HG02840 (cell line): Measurements from ENCODE around the gene TMEM59L.

Experiments used
- ATAC-seq: cut with Tn5 transposase; IDR thresholded peaks from one replicate; pipeline ENCODE4 v1.9.1; 2021; ENCODE audit warnings: mild to moderate bottlenecking, moderate library complexity, moderate number of reproducible peaks; ENCODE audit not compliant: unreplicated experiment, low FRiP score

TMEM59L gene

GRCh38 chr19:18636183-18636968 lies 23.7 kb downstream of the TMEM59L start:
- peak; percentile 81 for ATAC-seq

- no peak for ATAC-seq
Observed at GRCh38 chr19:18636969-18637629, 24.4 kb downstream of the TMEM59L start, which contains the start of gene KLHL26. KLHL26 (plus strand) TSS chr19:18637028; CDS start chr19:18637055, 27 bp downstream.

GRCh38 chr19:18637673-18638630 lies 25.3 kb downstream of the TMEM59L start:
- ATAC-seq: no peak

- no peak for ATAC-seq
Observed at GRCh38 chr19:18639706-18640243, 27.1 kb downstream of the TMEM59L start.

- no peak for ATAC-seq
Observed at GRCh38 chr19:18644196-18645034, 31.7 kb downstream of the TMEM59L start.

GRCh38 chr19:18645035-18645511 lies 32.4 kb downstream of the TMEM59L start:
- no peak for ATAC-seq

- no peak for ATAC-seq
Observed at GRCh38 chr19:18646535-18647370, 34.1 kb downstream of the TMEM59L start.

- no peak for ATAC-seq
Observed at GRCh38 chr19:18647371-18647767, 34.7 kb downstream of the TMEM59L start.

- no peak for ATAC-seq
Observed at GRCh38 chr19:18647807-18648206, 35.1 kb downstream of the TMEM59L start.

- ATAC-seq: no peak
Observed at GRCh38 chr19:18648973-18649315, 36.3 kb downstream of the TMEM59L start.

- no peak for ATAC-seq
Observed at GRCh38 chr19:18649371-18650020, 36.8 kb downstream of the TMEM59L start.

GRCh38 chr19:18650021-18650390 lies 37.3 kb downstream of the TMEM59L start:
- no peak for ATAC-seq

- no peak for ATAC-seq
Observed at GRCh38 chr19:18650468-18651041, 37.9 kb downstream of the TMEM59L start.

- no peak for ATAC-seq
Observed at GRCh38 chr19:18651300-18651699, 38.6 kb downstream of the TMEM59L start.

GRCh38 chr19:18651733-18652132 lies 39.1 kb downstream of the TMEM59L start:
- no peak for ATAC-seq

GRCh38 chr19:18653853-18654252 lies 41.2 kb downstream of the TMEM59L start:
- ATAC-seq: no peak

GRCh38 chr19:18654469-18654868 lies 41.8 kb downstream of the TMEM59L start:
- no peak for ATAC-seq
